GM12878 (cell line): ENCODE data around the gene PLA2G4A. TPM values are rescaled to one million over a fixed set of nuclear protein-coding genes. Genes with fewer than 3 reads are reported as not detected.

Experiments used
- ATAC-seq: fragments of 200-7000 bp; cut with Tn5 transposase; 3 replicates; pipeline ENCODE4 v1.9.1; 2020; ENCODE audit warnings: mild to moderate bottlenecking, moderate library complexity
- BruUV-seq: library from RNA; stranded (reverse); fragments of 400-500 nt; replicated peaks from 2 replicates; lab custom pipeline; 2021; lab: Mats Ljungman, UMichigan
- CTCF ChIA-PET: fragments of 300-600 bp; sonication (Branson Sonifier 250); formaldehyde crosslinking; extraction: SDS; loops from one replicate; lab custom pipeline; 2021; ENCODE audit warnings: inconsistent platforms; lab: Yijun Ruan, JAX
- POLR2A ChIA-PET: fragments of 350-600 bp; formaldehyde crosslinking; extraction: SDS; loops from one replicate; lab custom pipeline; 2021; ENCODE audit warnings: inconsistent platforms; lab: Charles Lee
- RAD21 ChIA-PET: fragments of 300-600 bp; sonication (Branson Sonifier 250); formaldehyde crosslinking; loops from one replicate; lab custom pipeline; 2023; ENCODE audit warnings: antibody characterized with exemption; ENCODE audit not compliant: unreplicated experiment; lab: Charles Lee
- SMC1A ChIA-PET: fragments of 300-600 bp; sonication (Branson Sonifier 250); formaldehyde crosslinking; loops from one replicate; lab custom pipeline; 2023; ENCODE audit not compliant: unreplicated experiment, uncharacterized antibody; lab: Charles Lee
- DNase-seq: peaks from one replicate; pipeline ENCODE4 v3.0.0-alpha.2; 2011; ENCODE audit warnings: low read depth, low spot score
- FAIRE-seq: peaks from 3 replicates; lab custom pipeline; 2011; peaks lifted over from hg19 to GRCh38; lab: Jason Lieb, UNC
- H2AFZ ChIP-seq: 2 replicates; pipeline ENCODE4 v1.6.0; 2011; ENCODE audit warnings: low read depth, low read length, control low read depth; ENCODE audit not compliant: control insufficient read depth
- H3K27ac ChIP-seq: 2 replicates; pipeline ENCODE4 v1.5.1; 2011; ENCODE audit warnings: control low read depth; ENCODE audit not compliant: control insufficient read depth, insufficient read depth
- H3K27me3 ChIP-seq, 2 experiments: replicated peaks in 1 of 2; 2 replicates each; pipeline versions ENCODE4 v1.6.0 to v1.6.1; 2011; ENCODE audit warnings: low read length in 1 of 2; ENCODE audit not compliant: control insufficient read depth in 2 of 2, insufficient read depth in 2 of 2
- H3K36me3 ChIP-seq, 2 experiments: 2 replicates each; pipeline ENCODE4 v1.5.1; 2011; ENCODE audit warnings: low read length in 1 of 2; ENCODE audit not compliant: control insufficient read depth in 2 of 2, insufficient read depth in 2 of 2
- H3K4me1 ChIP-seq: 2 replicates; pipeline ENCODE4 v1.6.1; 2011; ENCODE audit warnings: mild to moderate bottlenecking, low read length, moderate library complexity, mixed read lengths; ENCODE audit not compliant: control insufficient read depth, insufficient read depth
- H3K4me2 ChIP-seq: 2 replicates; pipeline ENCODE4 v1.6.0; 2011; ENCODE audit warnings: control low read depth; ENCODE audit not compliant: control insufficient read depth, insufficient read depth
- H3K4me3 ChIP-seq: fragments of 200-600 bp; sonication (generic); 2 replicates; pipeline ENCODE4 v1.5.1; 2016
- H3K79me2 ChIP-seq: 2 replicates; pipeline ENCODE4 v1.6.0; 2011; ENCODE audit warnings: low read length; ENCODE audit not compliant: control insufficient read depth, insufficient read depth
- H3K9ac ChIP-seq: 2 replicates; pipeline ENCODE4 v1.8.0; 2011; ENCODE audit warnings: low read length, control low read depth, mixed read lengths; ENCODE audit not compliant: control insufficient read depth, insufficient read depth
- H3K9me3 ChIP-seq: replicated peaks from 3 replicates; pipeline ENCODE4 v1.5.1; 2011; ENCODE audit warnings: mild to moderate bottlenecking, low read length; ENCODE audit not compliant: control insufficient read depth, insufficient read depth
- H4K20me1 ChIP-seq: 2 replicates; pipeline ENCODE4 v1.6.0; 2011; ENCODE audit not compliant: control insufficient read depth, insufficient read depth
- ASH2L ChIP-seq: fragments of 300-600, 200-600 bp; sonication (generic); IDR thresholded peaks from 2 replicates; pipeline ENCODE4 v1.6.1; 2017; ENCODE audit warnings: low read depth, mild to moderate bottlenecking, borderline replicate concordance
- BACH1 ChIP-seq: fragments of 450-650 bp; IDR thresholded peaks from 2 replicates; pipeline ENCODE4 v1.6.1; 2017; ENCODE audit warnings: mild to moderate bottlenecking, borderline replicate concordance
- EZH2 ChIP-seq: IDR thresholded peaks from 2 replicates; pipeline ENCODE4 v1.6.1; 2012; ENCODE audit warnings: low read depth, mild to moderate bottlenecking, control low read depth, inconsistent platforms, low read length, borderline replicate concordance; ENCODE audit not compliant: control insufficient read depth
- HDAC6 ChIP-seq: fragments of 200-600 bp; sonication (generic); IDR thresholded peaks from one replicate; pipeline ENCODE4 v1.8.0; 2017; ENCODE audit warnings: antibody characterized with exemption; ENCODE audit not compliant: unreplicated experiment
- MYC ChIP-seq: IDR thresholded peaks from 2 replicates; pipeline ENCODE4 v1.6.1; 2011; ENCODE audit warnings: mild to moderate bottlenecking, low read length, moderate library complexity, inconsistent platforms; ENCODE audit not compliant: insufficient read depth, insufficient replicate concordance, insufficient read length, severe bottlenecking
- PAX8 ChIP-seq: fragments of 450-650 bp; IDR thresholded peaks from 2 replicates; pipeline ENCODE4 v1.6.1; 2017; ENCODE audit warnings: mild to moderate bottlenecking, moderate library complexity
- RB1 ChIP-seq: fragments of 450-650 bp; formaldehyde crosslinking; IDR thresholded peaks from 2 replicates; pipeline ENCODE4 v1.6.1; 2017; ENCODE audit warnings: mild to moderate bottlenecking, borderline replicate concordance
- SMAD5 ChIP-seq: IDR thresholded peaks from 2 replicates; pipeline ENCODE4 v1.6.1; 2016; ENCODE audit warnings: antibody characterized with exemption, low read depth
- SPI1 ChIP-seq: IDR thresholded peaks from 2 replicates; pipeline ENCODE4 v1.6.1; 2011; ENCODE audit warnings: low read depth, mild to moderate bottlenecking, low read length, moderate library complexity, borderline replicate concordance; ENCODE audit not compliant: insufficient read depth
- STAT1 ChIP-seq: fragments of 450-650 bp; conservative IDR thresholded peaks from 2 replicates; pipeline ENCODE4 v1.6.1; 2014; ENCODE audit warnings: antibody characterized with exemption, mild to moderate bottlenecking
- WGBS: methylation state at CpG from one replicate; pipeline ENCODE4 v1.1.6; 2016; ENCODE audit warnings: low lambda C conversion rate; ENCODE audit not compliant: insufficient replicate concordance, insufficient coverage; ENCODE audit errors: missing lambda C conversion rate; 5-methylcytosine and 5-hydroxymethylcytosine counted together
- in situ Hi-C: fragments of 300-500 bp; cut with MboI; formaldehyde crosslinking; loops from 9 replicates; pipeline ENCODE4 v1.14.3; 2018; ENCODE audit warnings: mixed read lengths
- intact Hi-C: fragments of 100-400 bp; cut with micrococcal nuclease; formaldehyde crosslinking; loops from one replicate; pipeline ENCODE4 v1.14.2; 2022; ENCODE audit not compliant: unreplicated experiment
- polyA plus RNA-seq, 11 experiments: library from polyadenylated mRNA; depleted of rRNA in 4 of 11; unstranded in 6 of 11; stranded (reverse) in 5 of 11; fragments of >200 nt; fragmentation: Nextera tagmentation in 4 of 11; fragmentation: Illumina TruSeq in 1 of 11; extraction: Ambion mirVana in 4 of 11; extraction: Trizol in 1 of 11; gene quantifications; 1 replicate in 1 of 11; 2 replicates in 10 of 11; pipeline versions ENCODE4 v1.2.1 to v1.2.3, GENCODE V29; 2011 to 2016; ENCODE audit warnings: inconsistent platforms in 2 of 11, missing spikeins in 2 of 11, low read depth in 1 of 11
- total RNA-seq, 4 experiments: library from RNA; depleted of rRNA in 3 of 4; stranded (reverse); fragments of >200 nt in 3 of 4; fragmentation: Illumina TruSeq in 1 of 4; extraction: Trizol in 1 of 4; gene quantifications; 2 replicates each; pipeline versions ENCODE4 v1.2.1 to v1.2.3, GENCODE V29; 2013 to 2021
- TF ChIP-seq, protein P1 (sequence below), 3 experiments: IDR thresholded peaks in 2 of 3; conservative IDR thresholded peaks in 1 of 3; 2 replicates each; pipeline ENCODE4 v1.5.1; 2011; ENCODE audit warnings: low read depth in 3 of 3, low read length in 3 of 3, mild to moderate bottlenecking in 3 of 3, control low read depth in 2 of 3, moderate library complexity in 2 of 3, inconsistent platforms in 1 of 3, mixed read lengths in 1 of 3; ENCODE audit not compliant: control insufficient read depth in 2 of 3, insufficient read depth in 1 of 3; ENCODE audit errors: extremely low read depth in 1 of 3
- TF ChIP-seq, protein P2 (sequence below): fragments of 450-650 bp; formaldehyde crosslinking; IDR thresholded peaks from 2 replicates; pipeline ENCODE4 v1.4.0; 2022; ENCODE audit warnings: mild to moderate bottlenecking, moderate library complexity
- TF ChIP-seq, protein P3 (sequence below): IDR thresholded peaks from 2 replicates; pipeline ENCODE4 v1.6.1; 2011; ENCODE audit warnings: low read depth, low read length, improper control_type of control experiment, borderline replicate concordance
- TF ChIP-seq, protein P4 (sequence below): fragments of 450-650 bp; IDR thresholded peaks from 2 replicates; pipeline ENCODE4 v1.6.1; 2017; ENCODE audit warnings: mild to moderate bottlenecking, low read depth, inconsistent platforms; ENCODE audit not compliant: poor library complexity, severe bottlenecking

The PLA2G4A gene
- total and polyA plus RNA-seq, 10 of the 15 experiments (the other 5 are each of a cell fraction or from before 2014, with no cell fraction given), result 0.70 to 3.3 (median 1.5) TPM; not detected in 1

DNA sequence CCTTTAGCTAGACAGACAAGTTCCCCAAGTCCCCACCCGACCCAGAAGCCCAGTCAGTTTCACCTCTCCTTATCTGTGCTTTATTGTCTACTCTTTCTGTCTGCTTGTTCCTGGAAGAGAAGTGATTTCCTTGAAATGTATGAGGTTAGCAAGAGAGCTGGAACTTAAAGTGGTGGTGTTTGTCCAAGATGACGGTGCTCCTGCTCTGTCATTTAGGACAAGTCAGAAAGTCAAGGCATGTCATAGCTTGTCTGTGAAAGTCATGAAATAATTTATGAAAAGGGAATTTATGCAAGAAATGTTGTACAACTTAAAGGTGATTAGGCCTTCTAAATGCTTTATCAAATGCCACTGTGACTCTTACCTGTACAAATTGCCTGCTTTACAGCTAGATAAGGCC lies 178.1 kb downstream of the PLA2G4A start (continued):
- TF ChIP-seq SPI1 (no peak), BACH1 (no peak), HDAC6 (no peak), PAX8 (no peak), MYC (no peak), RB1 (no peak), ASH2L (no peak)
- TF ChIP-seq, protein P1, sequence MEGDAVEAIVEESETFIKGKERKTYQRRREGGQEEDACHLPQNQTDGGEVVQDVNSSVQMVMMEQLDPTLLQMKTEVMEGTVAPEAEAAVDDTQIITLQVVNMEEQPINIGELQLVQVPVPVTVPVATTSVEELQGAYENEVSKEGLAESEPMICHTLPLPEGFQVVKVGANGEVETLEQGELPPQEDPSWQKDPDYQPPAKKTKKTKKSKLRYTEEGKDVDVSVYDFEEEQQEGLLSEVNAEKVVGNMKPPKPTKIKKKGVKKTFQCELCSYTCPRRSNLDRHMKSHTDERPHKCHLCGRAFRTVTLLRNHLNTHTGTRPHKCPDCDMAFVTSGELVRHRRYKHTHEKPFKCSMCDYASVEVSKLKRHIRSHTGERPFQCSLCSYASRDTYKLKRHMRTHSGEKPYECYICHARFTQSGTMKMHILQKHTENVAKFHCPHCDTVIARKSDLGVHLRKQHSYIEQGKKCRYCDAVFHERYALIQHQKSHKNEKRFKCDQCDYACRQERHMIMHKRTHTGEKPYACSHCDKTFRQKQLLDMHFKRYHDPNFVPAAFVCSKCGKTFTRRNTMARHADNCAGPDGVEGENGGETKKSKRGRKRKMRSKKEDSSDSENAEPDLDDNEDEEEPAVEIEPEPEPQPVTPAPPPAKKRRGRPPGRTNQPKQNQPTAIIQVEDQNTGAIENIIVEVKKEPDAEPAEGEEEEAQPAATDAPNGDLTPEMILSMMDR (IDR thresholded peaks at IDR 0.05 in 2 of 3, conservative IDR thresholded peaks at IDR 0.05 in 1 of 3; ENCODE audit: control insufficient read depth in 2 of 3, extremely low read depth in 1 of 3, insufficient read depth in 1 of 3, low read depth in 3 of 3, low read length in 3 of 3), result no peak

DNA sequence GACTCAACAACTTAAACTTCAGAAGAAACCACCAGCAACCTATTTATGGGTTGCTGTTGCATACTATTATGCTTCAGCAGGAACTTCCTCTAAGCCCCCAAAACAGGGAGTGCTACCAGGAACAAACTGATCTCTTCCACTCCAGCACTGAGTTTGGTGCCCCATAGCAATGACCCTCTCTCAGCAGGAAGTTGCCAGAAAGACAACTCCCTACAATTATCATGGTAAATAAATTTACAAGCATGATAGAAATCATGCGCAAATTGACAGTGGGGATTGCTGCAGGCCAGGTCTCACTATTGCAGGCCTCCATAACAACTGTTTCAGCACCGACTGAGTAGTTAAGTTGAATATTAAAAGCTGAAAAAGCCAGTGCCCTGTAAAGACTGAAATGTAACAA lies 180.6 kb downstream of the PLA2G4A start:
- CTCF ChIA-PET, result interaction anchor here (1.6 kb wide), 1 partner anchor 44 kb away, joined by 3 read pairs; no protein-coding TSS in a partner anchor
- no peak overlapping the region for H2AFZ ChIP-seq
- no TSS peak for BruUV-seq
- no peaks in the 10 kb centered on the region for H3K9me3 ChIP-seq
- no peaks in the 10 kb centered on the region for H3K27me3 ChIP-seq
- FAIRE-seq (no peak), DNase-seq (no peak), ATAC-seq (no peak)
- H3K27ac ChIP-seq, result no peak overlapping the region
- intact Hi-C loops (no loop called here), in situ Hi-C loops (no loop called here)
- H3K4me1 ChIP-seq, result no peaks in the 10 kb centered on the region
- H4K20me1 ChIP-seq, result no peaks in the 10 kb centered on the region
- POLR2A ChIA-PET, result no interaction called here
- no peak overlapping the region for H3K4me2 ChIP-seq
- no peaks in the 10 kb centered on the region for H3K36me3 ChIP-seq
- WGBS, result 50% methylated on average over 2 of the region's 2 CpGs
- no peak overlapping the region for H3K4me3 ChIP-seq
- RAD21 ChIA-PET, result no interaction called here
- no peak overlapping the region for H3K9ac ChIP-seq
- SMC1A ChIA-PET, result no interaction called here
- no peaks in the 10 kb centered on the region for H3K79me2 ChIP-seq
- TF ChIP-seq, protein P2, sequence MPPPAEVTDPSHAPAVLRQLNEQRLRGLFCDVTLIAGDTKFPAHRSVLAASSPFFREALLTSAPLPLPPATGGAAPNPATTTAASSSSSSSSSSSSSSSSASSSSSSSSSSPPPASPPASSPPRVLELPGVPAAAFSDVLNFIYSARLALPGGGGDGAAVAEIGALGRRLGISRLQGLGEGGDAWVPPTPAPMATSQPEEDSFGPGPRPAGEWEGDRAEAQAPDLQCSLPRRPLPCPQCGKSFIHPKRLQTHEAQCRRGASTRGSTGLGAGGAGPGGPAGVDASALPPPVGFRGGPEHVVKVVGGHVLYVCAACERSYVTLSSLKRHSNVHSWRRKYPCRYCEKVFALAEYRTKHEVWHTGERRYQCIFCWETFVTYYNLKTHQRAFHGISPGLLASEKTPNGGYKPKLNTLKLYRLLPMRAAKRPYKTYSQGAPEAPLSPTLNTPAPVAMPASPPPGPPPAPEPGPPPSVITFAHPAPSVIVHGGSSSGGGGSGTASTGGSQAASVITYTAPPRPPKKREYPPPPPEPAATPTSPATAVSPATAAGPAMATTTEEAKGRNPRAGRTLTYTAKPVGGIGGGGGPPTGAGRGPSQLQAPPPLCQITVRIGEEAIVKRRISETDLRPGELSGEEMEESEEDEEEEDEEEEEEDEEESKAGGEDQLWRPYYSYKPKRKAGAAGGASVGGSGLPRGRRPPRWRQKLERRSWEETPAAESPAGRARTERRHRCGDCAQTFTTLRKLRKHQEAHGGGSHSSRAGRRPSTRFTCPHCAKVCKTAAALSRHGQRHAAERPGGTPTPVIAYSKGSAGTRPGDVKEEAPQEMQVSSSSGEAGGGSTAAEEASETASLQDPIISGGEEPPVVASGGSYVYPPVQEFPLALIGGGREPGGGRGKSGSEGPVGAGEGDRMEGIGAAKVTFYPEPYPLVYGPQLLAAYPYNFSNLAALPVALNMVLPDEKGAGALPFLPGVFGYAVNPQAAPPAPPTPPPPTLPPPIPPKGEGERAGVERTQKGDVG (CRISPR knock-in tag), result no peak
- TF ChIP-seq STAT1, result no peak
- TF ChIP-seq, protein P3, sequence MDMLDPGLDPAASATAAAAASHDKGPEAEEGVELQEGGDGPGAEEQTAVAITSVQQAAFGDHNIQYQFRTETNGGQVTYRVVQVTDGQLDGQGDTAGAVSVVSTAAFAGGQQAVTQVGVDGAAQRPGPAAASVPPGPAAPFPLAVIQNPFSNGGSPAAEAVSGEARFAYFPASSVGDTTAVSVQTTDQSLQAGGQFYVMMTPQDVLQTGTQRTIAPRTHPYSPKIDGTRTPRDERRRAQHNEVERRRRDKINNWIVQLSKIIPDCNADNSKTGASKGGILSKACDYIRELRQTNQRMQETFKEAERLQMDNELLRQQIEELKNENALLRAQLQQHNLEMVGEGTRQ, result no peak
- TF ChIP-seq, protein P4, sequence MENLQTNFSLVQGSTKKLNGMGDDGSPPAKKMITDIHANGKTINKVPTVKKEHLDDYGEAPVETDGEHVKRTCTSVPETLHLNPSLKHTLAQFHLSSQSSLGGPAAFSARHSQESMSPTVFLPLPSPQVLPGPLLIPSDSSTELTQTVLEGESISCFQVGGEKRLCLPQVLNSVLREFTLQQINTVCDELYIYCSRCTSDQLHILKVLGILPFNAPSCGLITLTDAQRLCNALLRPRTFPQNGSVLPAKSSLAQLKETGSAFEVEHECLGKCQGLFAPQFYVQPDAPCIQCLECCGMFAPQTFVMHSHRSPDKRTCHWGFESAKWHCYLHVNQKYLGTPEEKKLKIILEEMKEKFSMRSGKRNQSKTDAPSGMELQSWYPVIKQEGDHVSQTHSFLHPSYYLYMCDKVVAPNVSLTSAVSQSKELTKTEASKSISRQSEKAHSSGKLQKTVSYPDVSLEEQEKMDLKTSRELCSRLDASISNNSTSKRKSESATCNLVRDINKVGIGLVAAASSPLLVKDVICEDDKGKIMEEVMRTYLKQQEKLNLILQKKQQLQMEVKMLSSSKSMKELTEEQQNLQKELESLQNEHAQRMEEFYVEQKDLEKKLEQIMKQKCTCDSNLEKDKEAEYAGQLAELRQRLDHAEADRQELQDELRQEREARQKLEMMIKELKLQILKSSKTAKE, result no peak
- no peak for TF ChIP-seq SMAD5
- TF ChIP-seq PAX8, result no peak
- TF ChIP-seq BACH1, result no peak
- no peak for TF ChIP-seq EZH2
- no peak for TF ChIP-seq RB1
